GM18861 (cell line): ENCODE results near the gene ORC3.
"Not testable (repeated sequence)": the region's sequence is repeated elsewhere in the genome, so short reads cannot be mapped to it uniquely, and the experiment has no call there.

ENCODE experiments used
- ATAC-seq: cut with Tn5 transposase; IDR thresholded peaks from one replicate; pipeline ENCODE4 v1.9.1; 2021; ENCODE audit not compliant: unreplicated experiment

Gene ORC3

GRCh38 chr6:87590990-87591389 is 1.1 kb downstream of the ORC3 start:
- ATAC-seq, result no peak

GRCh38 chr6:87600576-87600975 is 10.6 kb downstream of the ORC3 start:
- ATAC-seq, result no peak

GRCh38 chr6:87606199-87606598 is 16.3 kb downstream of the ORC3 start:
- ATAC-seq, result no peak

GRCh38 chr6:87608802-87609201 is 18.9 kb downstream of the ORC3 start:
- ATAC-seq, result no peak

GRCh38 chr6:87613018-87613417 is 23.1 kb downstream of the ORC3 start:
- ATAC-seq, result not testable (repeated sequence)

GRCh38 chr6:87617405-87617804 is 27.5 kb downstream of the ORC3 start:
- no peak for ATAC-seq

- ATAC-seq, result no peak
These were observed 28.6 kb downstream of the ORC3 start for GRCh38 chr6:87618531-87618930.

GRCh38 chr6:87623248-87623647 is 33.3 kb downstream of the ORC3 start:
- ATAC-seq, result no peak

GRCh38 chr6:87628424-87628823 is 38.5 kb downstream of the ORC3 start:
- ATAC-seq, result no peak

GRCh38 chr6:87628881-87629280 is 38.9 kb downstream of the ORC3 start:
- ATAC-seq, result no peak

- ATAC-seq, result no peak
These were observed 40.8 kb downstream of the ORC3 start for GRCh38 chr6:87630746-87631145.

- no peak for ATAC-seq
These were observed 43.9 kb downstream of the ORC3 start for GRCh38 chr6:87633851-87634250.

GRCh38 chr6:87636315-87636714 is 46.4 kb downstream of the ORC3 start:
- no peak for ATAC-seq

GRCh38 chr6:87637106-87637505 is 47.2 kb downstream of the ORC3 start:
- no peak for ATAC-seq

GRCh38 chr6:87639373-87639772 is 49.4 kb downstream of the ORC3 start:
- ATAC-seq, result no peak

GRCh38 chr6:87641065-87641692 is 51.2 kb downstream of the ORC3 start:
- ATAC-seq, result no peak

- no peak for ATAC-seq
These were observed 55.1 kb downstream of the ORC3 start for GRCh38 chr6:87645080-87645479.

- no peak for ATAC-seq
These were observed 63.4 kb downstream of the ORC3 start for GRCh38 chr6:87653074-87653962.

GRCh38 chr6:87654122-87654521 is 64.2 kb downstream of the ORC3 start:
- no peak for ATAC-seq

GRCh38 chr6:87654875-87655454 is 65.0 kb downstream of the ORC3 start:
- no peak for ATAC-seq

- no peak for ATAC-seq
These were observed 65.9 kb downstream of the ORC3 start for GRCh38 chr6:87655824-87656223.

- ATAC-seq, result peak; percentile 68
These were observed 66.9 kb downstream of the ORC3 start for GRCh38 chr6:87656857-87657256.
